Esophagus muscularis mucosa (tissue), 3 donors: ENCODE results near the gene GTF2H3.

Source experiments
- POLR2AphosphoS5 ChIP-seq, 2 donors: sonication (generic); formaldehyde crosslinking; IDR thresholded peaks; one replicate each; pipeline ENCODE4 v1.6.1; 2017; ENCODE audit warnings: antibody characterized with exemption in 2 of 2
- TF ChIP-seq, protein P1 (sequence below), 3 experiments: fragments of 200-600 bp in 2 of 3; fragments of 450-650 bp in 1 of 3; sonication (generic) in 2 of 3; IDR thresholded peaks; one replicate each; pipeline ENCODE4 v1.5.1; 2017 to 2019; ENCODE audit warnings: antibody characterized with exemption in 3 of 3, mild to moderate bottlenecking in 2 of 3, moderate library complexity in 1 of 3

DNA sequence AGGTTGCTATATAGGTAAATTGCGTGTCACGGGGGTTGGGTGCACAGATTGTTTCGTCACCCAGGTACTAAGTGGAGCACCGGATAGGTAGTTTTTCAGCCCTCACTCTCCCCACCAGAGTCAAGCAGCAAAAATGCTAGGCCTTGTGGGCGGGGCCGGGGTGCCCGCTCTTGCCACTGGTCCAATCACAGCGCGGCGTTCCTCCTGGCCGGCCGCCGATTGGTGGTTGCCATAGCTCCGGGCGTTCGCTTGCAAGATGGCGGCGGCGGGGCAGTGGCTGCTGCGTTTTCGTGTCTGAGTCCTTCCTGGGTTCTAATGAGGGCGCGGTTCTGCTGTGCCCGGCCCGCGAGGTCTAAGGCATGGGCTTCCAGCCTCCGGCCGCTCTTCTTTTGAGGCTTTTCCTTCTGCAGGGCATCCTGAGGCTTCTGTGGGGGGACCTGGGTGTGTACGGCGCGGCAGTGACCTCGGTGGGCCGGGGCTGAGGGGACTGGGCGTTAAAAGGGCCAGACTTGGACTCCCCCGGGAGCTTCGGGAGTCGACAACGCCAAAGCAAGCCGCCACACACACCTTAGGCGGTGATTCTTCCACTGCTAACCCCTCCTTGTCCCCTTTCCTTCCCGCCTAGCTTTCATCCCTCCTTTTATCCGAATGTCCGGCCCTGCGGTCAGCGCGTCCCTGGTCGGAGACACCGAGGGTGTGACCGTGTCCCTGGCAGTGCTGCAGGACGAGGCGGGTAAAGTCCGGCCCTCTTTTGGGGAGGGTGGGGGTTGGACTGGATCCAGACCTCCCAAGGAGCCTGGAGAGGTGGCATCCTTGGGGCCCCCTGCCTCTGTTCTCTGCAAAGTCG is 37.5 kb downstream of the GTF2H3 start, which contains the start of gene TCTN2:
- TF ChIP-seq, protein P1, sequence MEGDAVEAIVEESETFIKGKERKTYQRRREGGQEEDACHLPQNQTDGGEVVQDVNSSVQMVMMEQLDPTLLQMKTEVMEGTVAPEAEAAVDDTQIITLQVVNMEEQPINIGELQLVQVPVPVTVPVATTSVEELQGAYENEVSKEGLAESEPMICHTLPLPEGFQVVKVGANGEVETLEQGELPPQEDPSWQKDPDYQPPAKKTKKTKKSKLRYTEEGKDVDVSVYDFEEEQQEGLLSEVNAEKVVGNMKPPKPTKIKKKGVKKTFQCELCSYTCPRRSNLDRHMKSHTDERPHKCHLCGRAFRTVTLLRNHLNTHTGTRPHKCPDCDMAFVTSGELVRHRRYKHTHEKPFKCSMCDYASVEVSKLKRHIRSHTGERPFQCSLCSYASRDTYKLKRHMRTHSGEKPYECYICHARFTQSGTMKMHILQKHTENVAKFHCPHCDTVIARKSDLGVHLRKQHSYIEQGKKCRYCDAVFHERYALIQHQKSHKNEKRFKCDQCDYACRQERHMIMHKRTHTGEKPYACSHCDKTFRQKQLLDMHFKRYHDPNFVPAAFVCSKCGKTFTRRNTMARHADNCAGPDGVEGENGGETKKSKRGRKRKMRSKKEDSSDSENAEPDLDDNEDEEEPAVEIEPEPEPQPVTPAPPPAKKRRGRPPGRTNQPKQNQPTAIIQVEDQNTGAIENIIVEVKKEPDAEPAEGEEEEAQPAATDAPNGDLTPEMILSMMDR (IDR thresholded peaks at IDR 0.05) = no peak
- peak; percentile 37 to 71 for TF ChIP-seq POLR2AphosphoS5 (IDR thresholded peaks at IDR 0.05)
